HEK293 (cell line): ENCODE measurements around the gene DST.

Experiments
- CTCF ChIP-seq: fragments of 450-650 bp; formaldehyde crosslinking; IDR thresholded peaks from 2 replicates; pipeline ENCODE4 v1.5.1; 2016; ENCODE audit warnings: missing biosample characterization, missing genetic modification characterization
- ZFP3 ChIP-seq: fragments of 450-650 bp; formaldehyde crosslinking; IDR thresholded peaks from 2 replicates; pipeline ENCODE4 v1.5.1; 2016; ENCODE audit warnings: low read depth, missing biosample characterization, missing genetic modification characterization
- ZNF274 ChIP-seq, 2 experiments: fragments of 200-500 bp in 1 of 2; fragments of 450-650 bp in 1 of 2; sonication (Bioruptor generic) in 1 of 2; formaldehyde crosslinking in 1 of 2; IDR thresholded peaks; 2 replicates each; pipeline versions ENCODE4 v1.5.1 to v1.6.1; 2014 to 2016; ENCODE audit warnings: borderline replicate concordance in 1 of 2, inconsistent platforms in 1 of 2, low read length in 1 of 2, missing biosample characterization in 1 of 2, missing genetic modification characterization in 1 of 2

GRCh38 chr6:56458324-56458884, 184.3 kb downstream of the DST start:
- TF ChIP-seq CTCF (tag by site-specific recombination) (no peak), ZFP3 (tag by site-specific recombination) (no peak), ZNF274 (IDR thresholded peaks at IDR 0.05; ENCODE audit: low read length) (no peak), ZNF274 (tag by site-specific recombination; IDR thresholded peaks at IDR 0.05; ENCODE audit: borderline replicate concordance) (no peak)
